PC-3 (cell line): ENCODE measurements around the gene MISFA.

ENCODE experiments used
- CTCF ChIP-seq: fragments of 300-600 bp; sonication (generic); conservative IDR thresholded peaks from 2 replicates; pipeline ENCODE4 v1.5.1; 2017; ENCODE audit warnings: antibody characterized with exemption, low read depth, mild to moderate bottlenecking, low read length
- EZH2 ChIP-seq: fragments of 300-600 bp; sonication (generic); IDR thresholded peaks from one replicate; pipeline ENCODE4 v1.6.1; 2017; ENCODE audit warnings: antibody characterized with exemption, mild to moderate bottlenecking, low read length; ENCODE audit not compliant: unreplicated experiment

GRCh38 chr11:18611196-18611595, 11.6 kb downstream of the MISFA start:
- TF ChIP-seq EZH2 = no peak
- TF ChIP-seq CTCF = no peak
